GM12892 (cell line): ENCODE measurements around the gene LMNA.
A peak's percentile ranks its signal among the peaks of the same experiment; 100 is the strongest.

ENCODE experiments used
- POLR2A ChIP-seq: IDR thresholded peaks from 2 replicates; pipeline ENCODE4 v1.6.1; 2011; ENCODE audit warnings: low read depth, low read length, control low read depth
- POLR2AphosphoS5 ChIP-seq: IDR thresholded peaks from 2 replicates; pipeline ENCODE4 v1.6.1; 2011; ENCODE audit warnings: low read depth, low read length, control low read depth
- TAF1 ChIP-seq: IDR thresholded peaks from 2 replicates; pipeline ENCODE4 v1.6.1; 2011; ENCODE audit warnings: low read depth, mild to moderate bottlenecking, control low read depth, low read length, borderline replicate concordance

GRCh38 chr1:156114101-156114918 lies at the start of gene LMNA:
- TF ChIP-seq POLR2AphosphoS5 (peak; percentile 75; the same call in 1 of the 2 replicates), POLR2A (peak; percentile 79), TAF1 (0 out of 2 replicates have a peak, but pooled peaks have one; percentile 40)
